GM10266 (cell line): ENCODE measurements around the gene COL4A2.

Source experiments
- DNase-seq: peaks from one replicate; pipeline ENCODE4 v3.0.0; 2012; ENCODE audit errors: extremely low spot score
- TF ChIP-seq, protein P1 (sequence below): IDR thresholded peaks from 2 replicates; pipeline ENCODE4 v1.5.1; 2012; ENCODE audit warnings: mild to moderate bottlenecking, low read depth; ENCODE audit not compliant: control insufficient read depth, insufficient read depth; ENCODE audit errors: missing control alignments

The COL4A2 gene

DNA sequence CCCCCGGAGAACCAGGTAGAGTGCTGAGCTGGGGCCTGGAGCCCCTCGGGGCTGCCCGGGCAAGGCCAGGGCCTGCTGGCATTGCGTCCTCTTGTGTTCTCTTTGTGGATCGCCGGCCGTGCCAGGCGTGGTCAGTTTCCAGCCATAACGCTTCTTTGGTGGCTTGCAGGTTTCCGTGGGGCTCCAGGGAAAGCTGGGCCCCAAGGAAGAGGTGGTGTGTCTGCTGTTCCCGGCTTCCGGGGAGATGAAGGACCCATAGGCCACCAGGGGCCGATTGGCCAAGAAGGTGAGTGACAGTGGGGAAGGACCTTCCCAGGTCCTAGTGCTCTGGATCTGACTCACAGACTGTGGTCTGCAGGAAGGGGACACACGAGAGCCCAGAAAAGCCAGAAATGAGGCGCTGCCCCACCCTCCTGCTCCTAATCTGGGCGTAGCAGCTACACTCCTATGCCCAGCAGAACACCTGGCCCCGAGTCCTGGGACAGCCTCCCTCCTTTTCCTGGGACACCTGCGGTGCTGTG is 197.0 kb downstream of the COL4A2 start:
- no peak for DNase-seq
- TF ChIP-seq, protein P1, sequence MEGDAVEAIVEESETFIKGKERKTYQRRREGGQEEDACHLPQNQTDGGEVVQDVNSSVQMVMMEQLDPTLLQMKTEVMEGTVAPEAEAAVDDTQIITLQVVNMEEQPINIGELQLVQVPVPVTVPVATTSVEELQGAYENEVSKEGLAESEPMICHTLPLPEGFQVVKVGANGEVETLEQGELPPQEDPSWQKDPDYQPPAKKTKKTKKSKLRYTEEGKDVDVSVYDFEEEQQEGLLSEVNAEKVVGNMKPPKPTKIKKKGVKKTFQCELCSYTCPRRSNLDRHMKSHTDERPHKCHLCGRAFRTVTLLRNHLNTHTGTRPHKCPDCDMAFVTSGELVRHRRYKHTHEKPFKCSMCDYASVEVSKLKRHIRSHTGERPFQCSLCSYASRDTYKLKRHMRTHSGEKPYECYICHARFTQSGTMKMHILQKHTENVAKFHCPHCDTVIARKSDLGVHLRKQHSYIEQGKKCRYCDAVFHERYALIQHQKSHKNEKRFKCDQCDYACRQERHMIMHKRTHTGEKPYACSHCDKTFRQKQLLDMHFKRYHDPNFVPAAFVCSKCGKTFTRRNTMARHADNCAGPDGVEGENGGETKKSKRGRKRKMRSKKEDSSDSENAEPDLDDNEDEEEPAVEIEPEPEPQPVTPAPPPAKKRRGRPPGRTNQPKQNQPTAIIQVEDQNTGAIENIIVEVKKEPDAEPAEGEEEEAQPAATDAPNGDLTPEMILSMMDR, result no peak

DNA sequence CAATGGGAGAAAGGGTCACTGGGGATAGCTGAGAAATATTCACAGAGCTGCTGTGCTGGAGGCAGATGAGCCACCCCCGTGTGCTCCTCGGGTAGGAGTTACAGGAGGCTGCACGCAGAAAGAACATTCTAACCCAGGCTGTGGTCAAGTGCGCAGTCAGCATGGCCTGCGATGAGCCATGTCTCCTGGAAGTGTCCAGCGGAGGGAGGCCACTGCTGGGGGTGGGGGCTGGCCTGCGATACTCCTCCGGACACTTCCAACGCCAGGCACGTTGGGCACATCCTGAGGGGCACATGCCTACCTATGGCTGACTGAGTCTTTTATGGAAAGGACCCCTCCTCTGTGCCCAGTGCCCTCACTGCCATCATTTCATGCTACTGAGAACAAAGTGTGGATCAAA is 198.5 kb downstream of the COL4A2 start:
- TF ChIP-seq, protein P1, result no peak

DNA sequence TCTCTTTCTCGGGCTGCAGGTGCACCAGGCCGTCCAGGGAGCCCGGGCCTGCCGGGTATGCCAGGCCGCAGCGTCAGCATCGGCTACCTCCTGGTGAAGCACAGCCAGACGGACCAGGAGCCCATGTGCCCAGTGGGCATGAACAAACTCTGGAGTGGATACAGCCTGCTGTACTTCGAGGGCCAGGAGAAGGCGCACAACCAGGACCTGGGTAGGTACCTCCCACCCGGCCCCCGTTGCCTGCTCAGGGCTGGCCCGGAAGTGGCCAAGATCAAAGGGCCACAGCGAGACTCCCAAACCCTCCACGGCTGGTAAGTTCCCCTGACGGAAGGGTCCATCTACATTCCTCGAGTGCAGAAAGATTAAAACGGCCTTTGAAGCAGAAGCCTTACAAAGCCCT is 199.3 kb downstream of the COL4A2 start:
- DNase-seq, result no peak
- TF ChIP-seq, protein P1, result no peak

More for the DNA sequence above, 198.5 kb downstream of the COL4A2 start:
- no peak for DNase-seq

DNA sequence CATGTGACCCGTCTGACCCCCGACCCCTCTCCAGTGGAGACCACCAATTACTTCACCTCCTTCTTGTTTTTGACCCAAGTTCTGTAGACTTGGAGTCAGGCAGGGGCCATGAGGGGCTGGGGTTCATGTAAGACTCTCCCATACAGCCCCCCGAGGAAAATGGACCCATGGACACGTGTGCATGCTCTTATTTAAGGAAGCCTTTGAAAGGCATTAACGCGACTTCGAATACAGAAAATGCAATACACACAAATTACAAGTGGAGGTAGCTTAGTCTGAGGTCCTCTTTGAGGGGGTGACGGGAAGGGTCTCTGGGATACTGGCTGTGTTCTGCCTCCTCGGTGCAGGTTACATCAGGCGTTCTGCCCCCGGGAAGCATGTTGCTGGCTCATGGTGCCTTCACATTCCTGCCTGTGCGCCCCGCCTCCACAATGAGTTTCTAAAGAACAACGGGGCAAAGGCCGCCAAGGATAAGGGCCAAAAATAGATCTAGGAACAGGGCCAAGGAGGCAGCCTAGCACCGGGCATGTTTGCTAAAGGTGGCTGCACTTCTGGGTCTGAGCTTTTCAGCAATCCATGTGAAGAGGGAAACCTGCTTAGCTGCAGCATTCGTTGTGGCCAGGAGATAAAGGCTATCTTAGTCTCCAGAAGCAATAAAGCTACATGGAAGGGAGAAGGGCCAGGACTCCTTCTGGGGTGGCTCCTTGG is 199.9 kb downstream of the COL4A2 start:
- no peak for DNase-seq
- TF ChIP-seq, protein P1, result no peak

DNA sequence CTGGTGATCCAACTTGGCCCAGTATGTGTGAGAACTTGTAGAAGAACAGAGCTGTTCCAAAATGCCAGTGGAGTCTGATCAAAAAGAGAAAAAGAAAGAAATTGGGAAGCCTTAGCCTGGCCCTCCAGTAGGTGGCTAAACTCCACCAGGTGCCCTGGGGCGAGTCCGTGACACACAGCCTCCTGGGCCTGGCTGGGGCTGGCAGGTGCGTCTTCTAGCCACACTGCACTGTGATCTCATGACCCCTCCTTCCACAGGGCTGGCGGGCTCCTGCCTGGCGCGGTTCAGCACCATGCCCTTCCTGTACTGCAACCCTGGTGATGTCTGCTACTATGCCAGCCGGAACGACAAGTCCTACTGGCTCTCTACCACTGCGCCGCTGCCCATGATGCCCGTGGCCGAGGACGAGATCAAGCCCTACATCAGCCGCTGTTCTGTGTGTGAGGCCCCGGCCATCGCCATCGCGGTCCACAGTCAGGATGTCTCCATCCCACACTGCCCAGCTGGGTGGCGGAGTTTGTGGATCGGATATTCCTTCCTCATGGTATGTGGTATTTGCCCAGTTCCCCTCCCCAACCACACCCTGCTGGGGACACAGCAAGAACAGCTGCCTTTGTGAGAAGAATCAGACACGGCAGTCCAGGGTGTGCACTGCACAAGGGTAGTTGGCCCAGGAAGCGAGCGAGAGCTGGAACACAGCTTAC is 200.7 kb downstream of the COL4A2 start:
- TF ChIP-seq, protein P1, result no peak
- no peak for DNase-seq

DNA sequence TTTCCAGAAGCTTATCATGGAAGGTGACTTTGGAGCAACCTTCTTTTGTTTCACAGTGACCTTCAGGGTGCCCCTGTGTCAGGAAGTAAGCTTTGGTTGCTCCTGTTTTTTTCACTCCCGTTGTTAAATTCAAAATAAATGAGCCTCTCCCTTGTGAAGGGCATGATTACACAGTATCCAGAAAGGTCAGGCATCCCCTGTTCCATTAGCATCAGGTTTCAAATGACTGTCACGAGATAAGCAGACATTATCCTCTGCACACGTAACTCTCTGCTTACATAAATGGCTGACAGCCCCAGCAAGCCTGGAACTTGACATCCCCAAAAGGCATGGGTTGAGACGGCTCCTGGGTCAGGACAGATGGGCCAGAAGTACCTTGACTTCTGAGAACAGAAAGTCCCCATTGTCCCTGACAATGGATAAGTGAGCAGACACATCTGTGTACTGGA is 202.4 kb downstream of the COL4A2 start:
- TF ChIP-seq, protein P1, result no peak

More for the DNA sequence above, 202.4 kb downstream of the COL4A2 start:
- no peak for DNase-seq
